Activated CD4-positive, alpha-beta T cell treated with anti-CD3 and anti-CD28 coated beads for 36 hours (primary cell): Measurements from ENCODE around the gene GRAP2. TPM values are rescaled to one million over a fixed set of nuclear protein-coding genes. Genes with fewer than 3 reads are reported as not detected.

Experiments used
- ATAC-seq: fragments of 200-7000 bp; cut with Tn5 transposase; one replicate; pipeline ENCODE4 v1.10.0; 2021; ENCODE audit warnings: mild to moderate bottlenecking, moderate library complexity
- CTCF ChIA-PET: fragments of 350-600 bp; sonication (Branson Sonifier 250); formaldehyde crosslinking; loops from one replicate; lab custom pipeline; 2021; ENCODE audit warnings: antibody characterized with exemption; lab: Charles Lee
- POLR2A ChIA-PET: fragments of 350-600 bp; sonication (Branson Sonifier 250); formaldehyde crosslinking; loops from one replicate; lab custom pipeline; 2021; ENCODE audit warnings: antibody characterized with exemption, inconsistent platforms; lab: Charles Lee
- DNase-seq: peaks from one replicate; pipeline ENCODE4 v3.0.0-alpha.2; 2020
- H3K27ac Mint-ChIP-seq: one replicate; pipeline ENCODE4 v1.8.0; 2021; ENCODE audit warnings: mixed read lengths
- H3K27me3 Mint-ChIP-seq: one replicate; pipeline ENCODE4 v1.8.0; 2021; ENCODE audit warnings: mixed read lengths
- H3K36me3 Mint-ChIP-seq: one replicate; pipeline ENCODE4 v1.8.0; 2021; ENCODE audit warnings: low read depth, mixed read lengths
- H3K4me1 Mint-ChIP-seq: one replicate; pipeline ENCODE4 v1.8.0; 2021; ENCODE audit warnings: mixed read lengths
- H3K4me3 Mint-ChIP-seq: one replicate; pipeline ENCODE4 v1.8.0; 2021; ENCODE audit warnings: mild to moderate bottlenecking, moderate library complexity, mixed read lengths
- H3K9me3 Mint-ChIP-seq: one replicate; pipeline ENCODE4 v1.8.0; 2021; ENCODE audit warnings: low read depth, mixed read lengths
- intact Hi-C, 2 experiments: fragments of 100-400 bp; cut with DNase I in 1 of 2; cut with micrococcal nuclease in 1 of 2; formaldehyde crosslinking; loops; one replicate each; pipeline versions ENCODE4 v1.14.2 to v1.15.1; 2022 to 2024; cut with DNase I, micrococcal nuclease
- total RNA-seq, 2 experiments: library from RNA; stranded (reverse); gene quantifications; one replicate each; pipeline ENCODE4 v1.2.3, GENCODE V29; 2021

Gene GRAP2
- total RNA-seq, 2 experiments from 2014 or later, result 40.6 to 45.5 TPM

DNA sequence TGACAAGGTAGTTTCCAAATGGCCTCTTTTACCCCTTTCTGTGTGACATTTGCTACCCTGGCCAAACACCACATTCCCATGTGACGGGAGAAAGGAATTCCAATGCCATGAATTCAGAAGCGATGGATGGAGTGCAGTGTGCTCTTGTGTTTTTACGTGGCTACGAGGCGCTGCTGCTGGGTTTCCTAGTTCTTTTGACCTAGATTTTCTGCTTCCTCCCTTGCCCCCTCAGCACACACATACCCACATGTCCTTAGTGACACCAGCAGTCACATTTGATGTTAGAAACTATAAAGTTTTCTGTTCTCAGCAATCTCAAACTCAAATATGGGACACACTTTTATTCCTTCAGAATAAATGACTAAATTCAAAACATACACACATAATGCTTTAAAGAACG is 51.5 kb downstream of the GRAP2 start:
- Mint-ChIP-seq H3K27ac (peak overlapping the region; percentile 87), H3K27me3 (no peaks in the 10 kb centered on the region), H3K9me3 (no peaks in the 10 kb centered on the region), H3K36me3 (peaks cover 48% of the 10 kb centered on the region), H3K4me3 (peak overlapping the region; percentile 29), H3K4me1 (peaks cover 92% of the 10 kb centered on the region)
- CTCF ChIA-PET, result interaction anchor here (0.8 to 3.8 kb wide), 9 partner anchors 9 to 418 kb away, joined by 3 to 29 read pairs (median 4); no protein-coding TSS in a partner anchor
- DNase-seq (no peak), ATAC-seq (no peak)
- POLR2A ChIA-PET, result interaction anchor here (0.9 to 1.5 kb wide), 3 partner anchors 9 to 42 kb away, joined by 3 to 4 read pairs (median 4); no protein-coding TSS in a partner anchor
- intact Hi-C loops, result loop anchor here in 1 of 2 experiments (5.0 kb wide), 1 partner anchor 40 kb away; the partner anchor contains the start of gene FAM83F

GRCh38 chr22:39953101-39953500 is 52.2 kb downstream of the GRAP2 start:
- Mint-ChIP-seq H3K36me3 (peaks cover 53% of the 10 kb centered on the region), H3K27me3 (no peaks in the 10 kb centered on the region), H3K4me3 (no peak overlapping the region), H3K9me3 (no peaks in the 10 kb centered on the region), H3K27ac (peak overlapping the region; percentile 87), H3K4me1 (peaks cover 90% of the 10 kb centered on the region)
- ATAC-seq (no peak), DNase-seq (no peak)
- CTCF ChIA-PET, result interaction anchor here (0.8 to 3.8 kb wide), 8 partner anchors 10 to 72 kb away, joined by 3 to 29 read pairs (median 4); no protein-coding TSS in a partner anchor
- POLR2A ChIA-PET, result interaction anchor here (0.6 to 1.5 kb wide), 5 partner anchors 9 to 815 kb away, joined by 3 to 4 read pairs (median 4); no protein-coding TSS in a partner anchor
- intact Hi-C loops, result loop anchor here in 1 of 2 experiments (5.0 kb wide), 1 partner anchor 39 kb away; the partner anchor contains the start of gene FAM83F

- DNase-seq (peak; percentile 53), ATAC-seq (peak; percentile 40)
- intact Hi-C loops, result loop anchor here in 1 of 2 experiments (5.0 kb wide), 1 partner anchor 38 kb away; the partner anchor contains the start of gene FAM83F
- peaks cover 61% of the 10 kb centered on the region for H3K36me3 Mint-ChIP-seq
- H3K9me3 Mint-ChIP-seq, result no peaks in the 10 kb centered on the region
- H3K27ac Mint-ChIP-seq, result no peak overlapping the region
- CTCF ChIA-PET, result interaction anchor here (1.0 kb wide), 1 partner anchor 17 kb away, joined by 3 read pairs; no protein-coding TSS in a partner anchor
- no peak overlapping the region for H3K4me3 Mint-ChIP-seq
- peaks cover 90% of the 10 kb centered on the region for H3K4me1 Mint-ChIP-seq
- POLR2A ChIA-PET, result no interaction called here
- H3K27me3 Mint-ChIP-seq, result no peaks in the 10 kb centered on the region
Observed at GRCh38 chr22:39954584-39955055, 53.7 kb downstream of the GRAP2 start.

DNA sequence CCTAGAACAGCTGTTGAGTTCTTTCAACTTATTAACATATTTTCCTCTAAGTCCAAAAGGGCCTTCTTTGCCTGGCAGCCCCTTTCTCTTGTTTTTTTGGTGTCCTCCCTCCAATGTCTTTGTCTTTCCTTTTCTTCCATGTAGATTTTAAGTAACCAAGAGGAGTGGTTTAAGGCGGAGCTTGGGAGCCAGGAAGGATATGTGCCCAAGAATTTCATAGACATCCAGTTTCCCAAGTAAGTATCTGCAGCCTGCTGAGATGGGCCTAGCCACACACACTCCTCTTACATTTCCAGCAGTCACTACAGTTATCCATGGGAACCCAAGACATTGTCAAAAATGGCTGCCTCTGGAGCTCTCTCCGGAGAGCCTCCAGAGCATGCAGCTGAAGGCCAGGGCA is 54.8 kb downstream of the GRAP2 start:
- Mint-ChIP-seq H3K27ac (no peak overlapping the region), H3K36me3 (peaks cover 65% of the 10 kb centered on the region), H3K4me3 (no peak overlapping the region), H3K9me3 (no peaks in the 10 kb centered on the region), H3K4me1 (peaks cover 90% of the 10 kb centered on the region), H3K27me3 (no peaks in the 10 kb centered on the region)
- DNase-seq, result no peak
- no peak for ATAC-seq
- CTCF ChIA-PET, result interaction anchor here (0.7 to 1.0 kb wide), 3 partner anchors 10 to 412 kb away, joined by 3 to 7 read pairs (median 4); no protein-coding TSS in a partner anchor
- intact Hi-C loops, result no loop called here
- POLR2A ChIA-PET, result no interaction called here

DNA sequence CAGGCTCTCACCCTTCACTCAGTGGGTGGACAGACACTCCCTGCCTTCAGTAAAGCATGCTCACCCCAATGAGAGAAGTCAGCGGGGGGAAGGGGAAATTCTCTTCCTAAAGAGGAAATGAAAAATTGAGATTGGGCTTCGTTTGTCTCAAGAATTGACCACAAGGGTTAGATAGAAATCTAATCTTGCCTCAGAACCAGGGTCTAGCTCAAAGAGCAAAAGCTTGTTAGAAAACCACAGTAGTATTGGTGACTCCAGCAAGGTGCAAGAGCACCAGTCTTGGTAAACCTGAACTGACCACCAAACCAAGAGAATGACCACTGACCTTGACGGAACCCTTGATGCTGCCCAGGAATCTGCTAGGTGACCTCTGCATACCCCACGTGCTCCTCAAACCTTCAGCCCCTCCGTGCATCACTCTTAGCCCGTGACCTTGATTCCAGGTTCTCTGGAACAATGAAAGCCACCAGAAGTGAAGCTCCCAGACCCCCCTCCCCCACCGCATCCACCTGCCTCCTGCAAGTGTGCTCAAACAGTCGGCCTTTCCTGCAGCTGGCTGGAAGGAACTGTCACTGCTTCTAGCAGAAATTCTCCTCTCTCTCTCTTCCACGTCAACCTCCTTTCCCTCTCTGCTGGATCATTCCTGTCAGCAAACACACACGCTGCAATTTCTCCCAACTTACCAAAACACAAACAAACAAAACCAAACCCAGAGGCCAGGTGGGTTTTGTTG is 56.2 kb downstream of the GRAP2 start:
- POLR2A ChIA-PET, result interaction anchor here (0.6 kb wide), 1 partner anchor 291 kb away, joined by 3 read pairs; no protein-coding TSS in a partner anchor
- H3K4me3 Mint-ChIP-seq, result no peak overlapping the region
- DNase-seq (no peak), ATAC-seq (no peak)
- peaks cover 68% of the 10 kb centered on the region for H3K36me3 Mint-ChIP-seq
- intact Hi-C loops, result no loop called here
- peak overlapping the region; percentile 34 for H3K27ac Mint-ChIP-seq
- H3K4me1 Mint-ChIP-seq, result peaks cover 90% of the 10 kb centered on the region
- H3K27me3 Mint-ChIP-seq, result no peaks in the 10 kb centered on the region
- no peaks in the 10 kb centered on the region for H3K9me3 Mint-ChIP-seq
- CTCF ChIA-PET, result interaction anchor here (1.0 to 1.4 kb wide), 3 partner anchors 8 to 29 kb away, joined by 3 to 5 read pairs (median 3); no protein-coding TSS in a partner anchor

DNA sequence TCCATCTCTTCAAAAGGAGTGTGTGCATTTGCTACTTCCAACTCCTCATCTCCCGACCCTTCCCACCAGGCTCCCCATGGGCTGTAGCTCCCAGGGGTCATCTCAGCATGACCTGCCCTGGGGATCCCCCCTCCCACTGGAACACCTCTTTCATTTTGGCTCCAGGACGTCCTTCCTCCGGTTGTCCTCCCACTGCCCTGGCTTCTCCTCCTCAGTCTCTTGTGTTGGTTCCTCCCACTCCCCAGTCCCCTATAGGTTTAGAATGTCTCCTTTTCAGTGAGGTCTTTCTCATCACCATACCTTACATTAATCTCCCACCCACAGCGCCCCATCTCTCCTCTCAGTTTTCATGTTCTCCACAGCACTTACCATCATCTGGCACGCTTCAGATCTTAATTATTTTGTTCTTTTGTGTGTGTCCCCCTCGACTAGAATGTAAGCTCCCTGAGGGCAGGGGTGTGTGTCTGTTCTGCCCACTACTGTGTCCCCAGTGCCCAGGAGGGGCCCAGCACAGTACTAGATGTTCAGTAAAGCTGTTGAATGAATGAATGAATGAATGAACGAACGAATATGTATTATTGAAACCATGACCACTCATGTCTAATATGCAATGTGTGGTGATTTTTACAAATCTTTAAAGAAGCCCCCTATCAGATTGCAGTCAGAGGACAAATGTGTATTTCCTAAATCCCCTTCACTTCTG is 57.3 kb downstream of the GRAP2 start:
- Mint-ChIP-seq H3K27me3 (no peaks in the 10 kb centered on the region), H3K9me3 (no peaks in the 10 kb centered on the region), H3K4me3 (no peak overlapping the region), H3K36me3 (peaks cover 62% of the 10 kb centered on the region), H3K4me1 (peaks cover 84% of the 10 kb centered on the region), H3K27ac (peak overlapping the region; percentile 21)
- ATAC-seq, result no peak
- POLR2A ChIA-PET, result interaction anchor here (0.6 kb wide), 1 partner anchor 290 kb away, joined by 3 read pairs; no protein-coding TSS in a partner anchor
- CTCF ChIA-PET, result interaction anchor here (1.4 kb wide), 1 partner anchor 9 kb away, joined by 5 read pairs; no protein-coding TSS in a partner anchor
- DNase-seq, result no peak
- intact Hi-C loops, result no loop called here

DNA sequence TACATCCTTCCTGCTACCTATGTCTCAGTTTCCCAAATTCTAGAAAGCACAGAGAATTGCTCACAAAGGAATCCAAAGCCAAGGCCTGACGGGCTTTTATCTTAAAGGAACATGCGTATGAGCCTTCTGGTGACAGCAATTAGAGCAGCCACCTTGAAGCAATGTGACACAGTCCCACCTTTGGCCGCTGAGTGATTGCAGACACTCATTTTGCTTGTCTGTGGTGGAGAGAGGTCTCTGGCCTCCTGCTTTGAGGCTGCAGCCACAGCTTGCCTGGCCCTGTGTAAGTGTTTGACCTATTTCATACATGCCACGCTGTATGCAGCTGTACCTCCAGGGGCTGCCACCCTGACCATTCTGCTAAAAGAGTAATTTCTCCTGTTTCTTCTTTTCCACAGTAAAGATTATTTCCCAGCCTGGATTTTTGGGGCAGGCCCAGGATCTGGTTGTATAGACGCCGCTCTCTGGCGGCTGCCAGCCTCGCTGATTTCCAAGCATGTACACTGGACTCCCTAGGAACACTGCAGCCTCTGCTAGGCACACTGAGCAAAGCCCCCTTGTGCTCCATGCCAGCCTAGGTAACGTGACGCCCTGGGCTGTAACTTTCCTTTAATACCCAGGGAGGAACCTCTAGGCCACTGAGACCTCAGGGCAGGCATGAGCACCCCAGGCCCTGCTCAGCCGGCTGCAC is 58.2 kb downstream of the GRAP2 start:
- Mint-ChIP-seq H3K27me3 (no peaks in the 10 kb centered on the region), H3K4me1 (peaks cover 80% of the 10 kb centered on the region), H3K36me3 (peaks cover 61% of the 10 kb centered on the region), H3K9me3 (no peaks in the 10 kb centered on the region), H3K27ac (peak overlapping the region; percentile 67), H3K4me3 (no peak overlapping the region)
- peak; percentile 48 for DNase-seq
- POLR2A ChIA-PET, result no interaction called here
- CTCF ChIA-PET, result no interaction called here
- no peak for ATAC-seq
- intact Hi-C loops, result no loop called here

DNA sequence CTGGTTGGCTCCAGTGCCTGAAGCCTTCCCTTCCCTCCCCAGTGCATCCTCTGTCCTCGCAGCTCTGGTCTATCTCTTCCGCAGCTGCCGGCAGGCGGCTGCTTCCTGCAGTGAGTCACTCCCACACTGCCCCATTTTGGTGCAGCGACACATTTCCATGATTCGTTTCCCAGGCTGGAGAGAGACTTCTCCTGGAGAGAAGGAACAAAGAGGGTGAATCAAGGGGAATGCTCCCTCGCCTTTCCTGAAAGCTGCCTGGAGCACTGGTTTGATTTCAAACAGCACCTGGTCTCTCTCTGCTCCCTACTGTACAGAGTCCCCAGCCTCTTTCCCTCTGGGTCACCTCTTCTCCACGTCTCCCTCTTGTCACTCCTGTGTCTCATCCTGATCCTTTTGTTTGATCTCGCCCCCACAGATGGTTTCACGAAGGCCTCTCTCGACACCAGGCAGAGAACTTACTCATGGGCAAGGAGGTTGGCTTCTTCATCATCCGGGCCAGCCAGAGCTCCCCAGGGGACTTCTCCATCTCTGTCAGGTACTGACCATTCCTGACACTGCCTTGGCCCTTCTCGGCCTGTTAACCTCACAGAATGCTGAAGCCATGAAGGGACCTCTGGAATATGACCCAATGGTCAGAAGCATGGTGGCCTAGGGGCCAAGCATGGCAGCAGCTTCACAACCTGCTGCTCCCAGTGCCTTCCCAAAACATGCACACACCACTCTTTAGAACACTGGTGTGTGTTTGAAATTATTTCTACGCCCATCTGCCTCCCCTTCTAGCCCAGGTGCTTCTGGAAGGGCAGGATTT is 59.0 kb downstream of the GRAP2 start, which contains the start of gene TMA7B:
Gene TMA7B (plus strand): TSS at position 758 of the 808 bp plus-strand sequence. CDS start 3,978 bp downstream, outside the sequence.
- intact Hi-C loops, result loop anchor here (2.0 kb wide), 2 partner anchors 51 to 59 kb away; partner anchors contain the start of gene GRAP2 (in 1 of the 2)
- peaks cover 66% of the 10 kb centered on the region for H3K36me3 Mint-ChIP-seq
- ChIA-PET CTCF (interaction anchor here (0.5 to 0.9 kb wide), 4 partner anchors 17 to 53 kb away, joined by 3 read pairs; no protein-coding TSS in a partner anchor), POLR2A (no interaction called here)
- peak within 1 kb of the TSS; percentile 78 for H3K27ac Mint-ChIP-seq
- H3K4me1 Mint-ChIP-seq, result peaks cover 72% of the 10 kb centered on the region
- no peaks in the 10 kb centered on the region for H3K9me3 Mint-ChIP-seq
- DNase-seq (peak; percentile 66), ATAC-seq (peak; percentile 52)
- H3K27me3 Mint-ChIP-seq, result no peaks in the 10 kb centered on the region
- H3K4me3 Mint-ChIP-seq, result peak within 1 kb of the TSS; percentile 27

- CTCF ChIA-PET, result interaction anchor here (0.9 to 1.2 kb wide), 3 partner anchors 18 to 35 kb away, joined by 3 to 4 read pairs (median 3); no protein-coding TSS in a partner anchor
- H3K27ac Mint-ChIP-seq, result peak overlapping the region; percentile 78
- H3K4me3 Mint-ChIP-seq, result peak overlapping the region; percentile 27
- H3K36me3 Mint-ChIP-seq, result peaks cover 67% of the 10 kb centered on the region
- ATAC-seq (peak; percentile 95), DNase-seq (peak; percentile 85)
- POLR2A ChIA-PET, result no interaction called here
- no peaks in the 10 kb centered on the region for H3K27me3 Mint-ChIP-seq
- intact Hi-C loops, result loop anchor here (1.0 to 2.0 kb wide), 3 partner anchors 10 to 60 kb away; partner anchors contain the start of gene GRAP2 (in 1 of the 2)
- H3K9me3 Mint-ChIP-seq, result no peaks in the 10 kb centered on the region
- peaks cover 65% of the 10 kb centered on the region for H3K4me1 Mint-ChIP-seq
Observed at GRCh38 chr22:39960791-39961746, 60.2 kb downstream of the GRAP2 start.
